GM10266 (cell line): ENCODE data around the gene MYO15A.

ENCODE experiments used
- DNase-seq: peaks from one replicate; pipeline ENCODE4 v3.0.0; 2012; ENCODE audit errors: extremely low spot score
- CTCF ChIP-seq: IDR thresholded peaks from 2 replicates; pipeline ENCODE4 v1.5.1; 2012; ENCODE audit warnings: mild to moderate bottlenecking, low read depth; ENCODE audit not compliant: control insufficient read depth, insufficient read depth; ENCODE audit errors: missing control alignments

The MYO15A gene

GRCh38 chr17:18111330-18111971 lies 2.9 kb downstream of the MYO15A start:
- TF ChIP-seq CTCF: no peak
- no peak for DNase-seq

GRCh38 chr17:18115517-18115916 lies 7.0 kb downstream of the MYO15A start:
- no peak for TF ChIP-seq CTCF
- no peak for DNase-seq

- TF ChIP-seq CTCF: no peak
- DNase-seq: no peak
Observed at GRCh38 chr17:18116078-18116477, 7.5 kb downstream of the MYO15A start.

GRCh38 chr17:18117533-18117932 lies 9.0 kb downstream of the MYO15A start:
- no peak for TF ChIP-seq CTCF
- DNase-seq: no peak

- DNase-seq: no peak
- no peak for TF ChIP-seq CTCF
Observed at GRCh38 chr17:18117982-18118975, 9.7 kb downstream of the MYO15A start.

GRCh38 chr17:18119166-18119745 lies 10.7 kb downstream of the MYO15A start:
- TF ChIP-seq CTCF: no peak
- DNase-seq: no peak
